HepG2 (cell line): ENCODE measurements around the gene BCAN. TPM values are rescaled to one million over a fixed set of nuclear protein-coding genes. Genes with fewer than 3 reads are reported as not detected.

Experiments
- ATAC-seq: fragments of 200-7000 bp; cut with Tn5 transposase; 3 replicates; pipeline ENCODE4 v1.9.1; 2020; ENCODE audit warnings: mild to moderate bottlenecking, moderate library complexity
- BruUV-seq: library from RNA; stranded (reverse); fragments of 400-500 nt; replicated peaks from 2 replicates; lab custom pipeline; 2021; lab: Mats Ljungman, UMichigan
- CTCF ChIA-PET: fragments of 300-600 bp; formaldehyde crosslinking; extraction: SDS; loops from one replicate; lab custom pipeline; 2021; ENCODE audit warnings: low total read pairs, inconsistent platforms, low intra/inter-chr PET ratio; lab: Yijun Ruan, JAX
- POLR2A ChIA-PET: fragments of 350-600 bp; sonication (Branson Sonifier 250); formaldehyde crosslinking; loops from one replicate; lab custom pipeline; 2020; ENCODE audit warnings: antibody characterized with exemption, inconsistent platforms; lab: Yijun Ruan, JAX
- DNase-seq: peaks from one replicate; pipeline ENCODE4 v3.0.0-alpha.2; 2015; ENCODE audit warnings: low spot score
- FAIRE-seq: peaks from 3 replicates; lab custom pipeline; 2011; peaks lifted over from hg19 to GRCh38; lab: Jason Lieb, UNC
- H2AFZ ChIP-seq: one replicate; pipeline ENCODE4 v1.6.1; 2011; ENCODE audit warnings: low read length, inconsistent platforms
- H3K27ac ChIP-seq: fragments of 300-600 bp; 3 replicates; pipeline ENCODE4 v1.8.0; 2011; ENCODE audit warnings: mixed run types, mild to moderate bottlenecking, mixed read lengths, low read length, inconsistent platforms; ENCODE audit not compliant: insufficient read depth; ENCODE audit errors: extremely low read length
- H3K27me3 ChIP-seq, 2 experiments: fragments of 200-600 bp in 1 of 2; 2 replicates in 1 of 2; 3 replicates in 1 of 2; pipeline versions ENCODE4 v1.6.0 to v1.8.0; 2011; ENCODE audit warnings: low read length in 2 of 2, mild to moderate bottlenecking in 2 of 2, moderate library complexity in 2 of 2, inconsistent platforms in 1 of 2; ENCODE audit not compliant: insufficient read depth in 2 of 2, control insufficient read depth in 1 of 2
- H3K36me3 ChIP-seq, 2 experiments: fragments of 200-600 bp in 1 of 2; replicated peaks in 1 of 2; 2 replicates in 1 of 2; 3 replicates in 1 of 2; pipeline versions ENCODE4 v1.5.1 to v1.8.0; 2011; ENCODE audit warnings: low read length in 2 of 2, inconsistent platforms in 1 of 2; ENCODE audit not compliant: insufficient read depth in 2 of 2, control insufficient read depth in 1 of 2
- H3K4me1 ChIP-seq: 2 replicates; pipeline ENCODE4 v1.5.1; 2012; ENCODE audit warnings: low read length, inconsistent platforms; ENCODE audit not compliant: insufficient read depth
- H3K4me2 ChIP-seq: 2 replicates; pipeline ENCODE4 v1.6.0; 2011; ENCODE audit warnings: low read depth, low read length, inconsistent platforms
- H3K4me3 ChIP-seq, 3 experiments: fragments of 200-600 bp in 1 of 3; sonication (generic), shearing (Covaris generic) in 1 of 3; replicated peaks in 1 of 3; 2 replicates each; pipeline ENCODE4 v1.5.1; 2011 to 2016; ENCODE audit warnings: low read length in 3 of 3, inconsistent platforms in 2 of 3, low read depth in 2 of 3, mild to moderate bottlenecking in 2 of 3, control low read depth in 1 of 3, mixed read lengths in 1 of 3; ENCODE audit not compliant: insufficient read depth in 1 of 3
- H3K79me2 ChIP-seq: one replicate; pipeline ENCODE4 v1.6.1; 2011; ENCODE audit warnings: low read length, inconsistent platforms; ENCODE audit not compliant: insufficient read depth
- H3K9ac ChIP-seq: 2 replicates; pipeline ENCODE4 v1.6.0; 2011; ENCODE audit warnings: mild to moderate bottlenecking, low read depth, low read length, inconsistent platforms; ENCODE audit not compliant: insufficient read depth
- H3K9me3 ChIP-seq: 2 replicates; pipeline ENCODE4 v1.5.1; 2012; ENCODE audit warnings: mild to moderate bottlenecking, low read length
- H4K20me1 ChIP-seq: 2 replicates; pipeline ENCODE4 v1.6.0; 2011; ENCODE audit warnings: inconsistent platforms, mild to moderate bottlenecking, low read length, moderate library complexity; ENCODE audit not compliant: insufficient read depth
- CTCF ChIP-seq: sonication (generic); formaldehyde crosslinking; IDR thresholded peaks from 2 replicates; pipeline ENCODE4 v1.5.0; 2020; ENCODE audit warnings: mild to moderate bottlenecking, missing genetic modification reagents, moderate library complexity
- FOXO4 ChIP-seq: sonication (generic); formaldehyde crosslinking; conservative IDR thresholded peaks from 2 replicates; pipeline ENCODE4 v1.8.1; 2023; ENCODE audit warnings: missing genetic modification reagents
- KAT8 ChIP-seq: IDR thresholded peaks from 2 replicates; pipeline ENCODE4 v1.6.1; 2016; ENCODE audit warnings: missing genetic modification reagents, missing compliant biosample characterization
- KDM4B ChIP-seq: sonication (generic); formaldehyde crosslinking; IDR thresholded peaks from 2 replicates; pipeline ENCODE4 v1.4.0; 2020; ENCODE audit warnings: missing genetic modification reagents
- PAX8 ChIP-seq: sonication (generic); formaldehyde crosslinking; IDR thresholded peaks from 2 replicates; pipeline ENCODE4 v1.8.0; 2022; ENCODE audit warnings: mild to moderate bottlenecking, missing genetic modification reagents, borderline replicate concordance
- PRDM4 ChIP-seq: sonication (generic); formaldehyde crosslinking; IDR thresholded peaks from 2 replicates; pipeline ENCODE4 v1.9.0; 2021; ENCODE audit warnings: missing genetic modification reagents, borderline replicate concordance
- TFAP4 ChIP-seq: sonication (generic); IDR thresholded peaks from 2 replicates; pipeline ENCODE4 v1.6.1; 2016; ENCODE audit warnings: low read depth, borderline replicate concordance
- ZMYM4 ChIP-seq: sonication (generic); formaldehyde crosslinking; IDR thresholded peaks from 2 replicates; pipeline ENCODE4 v1.8.1; 2023; ENCODE audit warnings: mild to moderate bottlenecking, missing genetic modification reagents
- ZNF574 ChIP-seq: sonication (generic); formaldehyde crosslinking; IDR thresholded peaks from 2 replicates; pipeline ENCODE4 v1.4.0; 2020; ENCODE audit warnings: missing genetic modification reagents
- ZNF7 ChIP-seq: IDR thresholded peaks from 2 replicates; pipeline ENCODE4 v1.6.1; 2016; ENCODE audit warnings: missing biosample characterization, missing genetic modification reagents
- ZNF746 ChIP-seq: sonication (generic); formaldehyde crosslinking; IDR thresholded peaks from 2 replicates; pipeline ENCODE4 v1.8.0; 2022; ENCODE audit warnings: mild to moderate bottlenecking, missing genetic modification reagents
- WGBS: methylation state at CpG from one replicate; pipeline ENCODE4 v1.1.6; 2017; ENCODE audit warnings: low lambda C conversion rate; 5-methylcytosine and 5-hydroxymethylcytosine counted together
- in situ Hi-C: cut with HindIII; loops from 2 replicates; pipeline ENCODE4 v1.10.0; 2017; ENCODE audit warnings: low pct_unique_long_range_greater_than_20kb; ENCODE audit not compliant: extremely low pct_ligation_motif_present
- intact Hi-C: fragments of 100-400 bp; cut with micrococcal nuclease; formaldehyde crosslinking; loops from one replicate; pipeline ENCODE4 v1.10.0; 2022; ENCODE audit not compliant: unreplicated experiment
- polyA plus RNA-seq, 8 experiments: library from polyadenylated mRNA; depleted of rRNA in 3 of 8; stranded (reverse) in 7 of 8; unstranded in 1 of 8; fragments of >200 nt; fragmentation: Illumina TruSeq in 4 of 8; extraction: Trizol in 4 of 8; gene quantifications; 2 replicates each; pipeline versions ENCODE4 v1.2.1 to v1.2.3, GENCODE V29; 2011 to 2016; ENCODE audit warnings: low read depth in 4 of 8, missing spikeins in 1 of 8, mixed read lengths in 1 of 8; ENCODE audit not compliant: insufficient read depth in 1 of 8
- total RNA-seq, 5 experiments: library from RNA; depleted of rRNA; stranded (reverse); fragments of >200 nt; fragmentation: Illumina TruSeq; extraction: Trizol; gene quantifications; 2 replicates each; pipeline ENCODE4 v1.2.3, GENCODE V29; 2016; ENCODE audit warnings: low read depth in 1 of 5

Gene BCAN
- total and polyA plus RNA-seq, 2 of the 13 experiments (the other 11 are each of a cell fraction or from before 2014, with no cell fraction given): not detected

- H3K4me3 ChIP-seq: no peak overlapping the region
- BruUV-seq: no TSS peak
- H3K27ac ChIP-seq: no peak overlapping the region
- no peaks in the 10 kb centered on the region for H3K79me2 ChIP-seq
- ATAC-seq (no peak; the same call in 2 of the 3 replicates), FAIRE-seq (no peak), DNase-seq (no peak)
- H3K36me3 ChIP-seq: no peaks in the 10 kb centered on the region
- peaks cover 40% of the 10 kb centered on the region for H3K4me1 ChIP-seq
- CTCF ChIA-PET: no interaction called here
- no peak overlapping the region for H2AFZ ChIP-seq
- no peaks in the 10 kb centered on the region for H4K20me1 ChIP-seq
- POLR2A ChIA-PET: interaction anchor here (0.5 kb wide), 1 partner anchor 32 kb away, joined by 3 read pairs; no protein-coding TSS in a partner anchor
- 27% methylated on average over 10 of the region's 12 CpGs for WGBS
- peaks cover 16 to 59% of the 10 kb centered on the region in 2 experiments for H3K27me3 ChIP-seq
- H3K4me2 ChIP-seq: no peak overlapping the region
- H3K9ac ChIP-seq: no peak overlapping the region
- H3K9me3 ChIP-seq: no peaks in the 10 kb centered on the region
- in situ Hi-C loops: loop anchor here (10.0 kb wide), 2 partner anchors 171 to 231 kb away; partner anchors contain the start of genes LRRC71 and NTRK1
- intact Hi-C loops: no loop called here
- no peak for TF ChIP-seq CTCF (CRISPR knock-in tag)
- no peak for TF ChIP-seq KDM4B
- no peak for TF ChIP-seq ZMYM4 (CRISPR knock-in tag)
- TF ChIP-seq ZNF574 (CRISPR knock-in tag): no peak
- no peak for TF ChIP-seq ZNF7 (CRISPR knock-in tag)
- no peak for TF ChIP-seq ZNF746 (CRISPR knock-in tag)
- TF ChIP-seq FOXO4 (CRISPR knock-in tag): no peak
- TF ChIP-seq PRDM4 (CRISPR knock-in tag): no peak
- no peak for TF ChIP-seq PAX8 (CRISPR knock-in tag)
- TF ChIP-seq KAT8 (CRISPR knock-in tag): no peak
- TF ChIP-seq TFAP4: no peak
Observed at GRCh38 chr1:156693848-156694689, 52.2 kb downstream of the BCAN start.
